NCI-H1417 treated with DMSO at 0.1 percent for 48 hours (cell line): ENCODE data around the gene TTYH1.

ENCODE experiments used
- DNase-seq: peaks from one replicate; lab custom pipeline; 2025; lab: John Stamatoyannopoulos, UW

Gene TTYH1

GRCh38 chr19:54481326-54481930 lies 66.2 kb downstream of the TTYH1 start:
- DNase-seq, result no peak

GRCh38 chr19:54482889-54483288 lies 67.6 kb downstream of the TTYH1 start:
- no peak for DNase-seq

- DNase-seq, result no peak
Measured at GRCh38 chr19:54484451-54484850, 69.2 kb downstream of the TTYH1 start.

GRCh38 chr19:54485851-54486250 lies 70.6 kb downstream of the TTYH1 start:
- DNase-seq, result no peak
